ENCODE data around the gene RGSL1.

DNA sequence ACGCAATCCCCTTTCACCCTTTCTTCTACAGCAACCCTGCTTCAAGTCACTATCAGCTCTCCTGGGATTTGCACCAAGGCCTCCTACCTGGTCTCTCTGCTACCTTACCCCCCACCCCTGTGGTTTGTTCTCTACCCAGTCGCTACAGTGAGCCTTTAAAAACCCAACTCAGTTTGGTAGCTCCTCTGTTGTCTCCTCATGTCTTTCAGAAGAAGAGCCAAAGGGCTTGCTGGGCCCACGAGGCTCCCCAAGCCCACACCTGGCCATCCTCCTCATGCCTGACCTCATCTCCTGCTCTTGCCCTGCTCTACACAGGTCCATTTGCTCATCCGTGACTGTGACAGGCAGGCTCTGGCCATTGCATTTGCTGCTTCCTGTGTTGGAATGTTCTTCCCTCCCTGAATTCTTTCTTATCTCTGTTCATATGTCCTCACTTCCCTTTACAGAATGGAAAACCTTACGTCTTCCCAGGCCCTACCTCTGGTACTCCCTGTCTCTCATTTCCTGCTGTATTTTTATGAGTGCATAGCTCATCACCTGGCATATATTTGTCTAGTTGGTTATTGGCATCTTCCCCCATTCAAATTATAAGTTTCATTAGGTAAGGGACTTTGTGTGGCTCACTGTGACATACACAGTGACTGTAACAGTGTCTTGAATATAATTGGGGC is 150.9 kb downstream of the RGSL1 start:
- TF ChIP-seq, protein P1, sequence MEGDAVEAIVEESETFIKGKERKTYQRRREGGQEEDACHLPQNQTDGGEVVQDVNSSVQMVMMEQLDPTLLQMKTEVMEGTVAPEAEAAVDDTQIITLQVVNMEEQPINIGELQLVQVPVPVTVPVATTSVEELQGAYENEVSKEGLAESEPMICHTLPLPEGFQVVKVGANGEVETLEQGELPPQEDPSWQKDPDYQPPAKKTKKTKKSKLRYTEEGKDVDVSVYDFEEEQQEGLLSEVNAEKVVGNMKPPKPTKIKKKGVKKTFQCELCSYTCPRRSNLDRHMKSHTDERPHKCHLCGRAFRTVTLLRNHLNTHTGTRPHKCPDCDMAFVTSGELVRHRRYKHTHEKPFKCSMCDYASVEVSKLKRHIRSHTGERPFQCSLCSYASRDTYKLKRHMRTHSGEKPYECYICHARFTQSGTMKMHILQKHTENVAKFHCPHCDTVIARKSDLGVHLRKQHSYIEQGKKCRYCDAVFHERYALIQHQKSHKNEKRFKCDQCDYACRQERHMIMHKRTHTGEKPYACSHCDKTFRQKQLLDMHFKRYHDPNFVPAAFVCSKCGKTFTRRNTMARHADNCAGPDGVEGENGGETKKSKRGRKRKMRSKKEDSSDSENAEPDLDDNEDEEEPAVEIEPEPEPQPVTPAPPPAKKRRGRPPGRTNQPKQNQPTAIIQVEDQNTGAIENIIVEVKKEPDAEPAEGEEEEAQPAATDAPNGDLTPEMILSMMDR (IDR thresholded peaks at IDR 0.05) = no peak
- TF ChIP-seq POLR2A (IDR thresholded peaks at IDR 0.05) = no peak
